Astrocyte of the spinal cord (primary cell): ENCODE results near the gene TPP1.
A peak's percentile ranks its signal among the peaks of the same experiment; 100 is the strongest.

Experiments
- DNase-seq: peaks from one replicate; pipeline ENCODE4 v3.0.0; 2011; ENCODE audit warnings: low read depth, low spot score
- H3K4me3 ChIP-seq: 2 replicates; pipeline ENCODE4 v1.5.1; 2011; ENCODE audit warnings: low read depth, mild to moderate bottlenecking, low read length, moderate library complexity
- in situ Hi-C: cut with HindIII; loops from 2 replicates; pipeline ENCODE4 v1.10.0; 2017; ENCODE audit warnings: low sequenced_read_pairs
- TF ChIP-seq, protein P1 (sequence below): IDR thresholded peaks from 2 replicates; pipeline ENCODE4 v1.5.1; 2012; ENCODE audit warnings: low read depth, mild to moderate bottlenecking, low read length, inconsistent platforms

TPP1 gene

DNA sequence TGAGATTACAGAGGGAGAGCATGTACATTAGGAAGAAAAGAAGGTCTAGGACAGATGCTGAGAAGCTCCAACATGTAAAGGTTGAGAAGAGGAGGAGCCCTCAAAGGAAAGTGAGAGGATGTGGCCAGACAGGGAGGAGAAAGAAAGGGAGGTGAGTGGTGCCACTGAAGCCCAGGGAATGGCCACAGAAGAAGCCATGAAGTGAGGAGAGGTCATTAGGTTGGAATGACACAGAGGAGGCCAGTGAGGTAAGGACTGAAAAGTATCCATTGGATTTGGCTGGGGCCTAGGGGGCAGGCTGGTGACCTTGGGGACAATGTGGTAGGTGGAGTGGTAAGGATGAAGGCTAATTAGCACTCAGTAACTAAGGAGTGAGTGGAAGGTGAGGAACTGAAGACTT is 39.4 kb upstream of the TPP1 start:
- H3K4me3 ChIP-seq: no peak overlapping the region
- in situ Hi-C loops: no loop called here
- DNase-seq: no peak
- TF ChIP-seq, protein P1, sequence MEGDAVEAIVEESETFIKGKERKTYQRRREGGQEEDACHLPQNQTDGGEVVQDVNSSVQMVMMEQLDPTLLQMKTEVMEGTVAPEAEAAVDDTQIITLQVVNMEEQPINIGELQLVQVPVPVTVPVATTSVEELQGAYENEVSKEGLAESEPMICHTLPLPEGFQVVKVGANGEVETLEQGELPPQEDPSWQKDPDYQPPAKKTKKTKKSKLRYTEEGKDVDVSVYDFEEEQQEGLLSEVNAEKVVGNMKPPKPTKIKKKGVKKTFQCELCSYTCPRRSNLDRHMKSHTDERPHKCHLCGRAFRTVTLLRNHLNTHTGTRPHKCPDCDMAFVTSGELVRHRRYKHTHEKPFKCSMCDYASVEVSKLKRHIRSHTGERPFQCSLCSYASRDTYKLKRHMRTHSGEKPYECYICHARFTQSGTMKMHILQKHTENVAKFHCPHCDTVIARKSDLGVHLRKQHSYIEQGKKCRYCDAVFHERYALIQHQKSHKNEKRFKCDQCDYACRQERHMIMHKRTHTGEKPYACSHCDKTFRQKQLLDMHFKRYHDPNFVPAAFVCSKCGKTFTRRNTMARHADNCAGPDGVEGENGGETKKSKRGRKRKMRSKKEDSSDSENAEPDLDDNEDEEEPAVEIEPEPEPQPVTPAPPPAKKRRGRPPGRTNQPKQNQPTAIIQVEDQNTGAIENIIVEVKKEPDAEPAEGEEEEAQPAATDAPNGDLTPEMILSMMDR: no peak

DNA sequence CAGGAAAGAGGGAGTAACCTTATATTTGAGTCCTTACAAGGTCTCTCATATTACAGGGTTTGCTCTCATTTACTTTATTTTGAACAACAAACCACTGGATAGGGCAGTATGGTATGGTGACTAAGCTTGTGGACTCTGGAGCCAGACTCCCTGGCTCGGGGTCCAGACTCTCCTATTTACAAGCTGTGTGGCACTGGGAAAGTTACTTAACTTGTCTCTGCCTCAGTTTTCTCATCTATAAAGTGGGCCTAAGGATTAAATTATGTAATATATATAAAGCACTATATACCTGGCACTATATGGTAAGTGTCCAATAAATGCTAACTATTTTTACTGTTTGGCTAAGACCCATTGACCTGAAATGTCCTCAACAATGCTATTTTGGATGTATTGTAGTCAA is 38.1 kb upstream of the TPP1 start:
- DNase-seq: peak; percentile 18
- H3K4me3 ChIP-seq: no peak overlapping the region
- in situ Hi-C loops: no loop called here
- TF ChIP-seq, protein P1: no peak

DNA sequence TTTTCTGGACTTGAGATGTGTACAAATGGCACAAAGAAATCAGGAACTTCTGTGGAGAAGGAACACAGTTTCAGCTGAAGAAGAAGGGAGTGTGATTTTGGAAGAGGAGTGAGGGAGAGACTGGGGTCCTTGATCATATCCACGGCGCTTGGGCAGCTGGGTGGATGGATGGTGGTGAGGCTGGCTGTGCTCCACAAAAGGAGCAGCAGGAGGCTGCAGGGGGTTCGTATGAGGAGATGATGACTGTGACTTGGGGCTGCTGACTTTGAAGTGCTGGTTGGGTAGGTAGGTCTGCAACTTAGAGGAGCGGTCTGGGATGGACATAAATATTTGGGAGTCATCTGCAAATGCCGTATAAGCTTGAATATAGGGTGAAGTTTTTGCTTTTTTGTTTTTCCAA is 37.7 kb upstream of the TPP1 start:
- in situ Hi-C loops: no loop called here
- no peak overlapping the region for H3K4me3 ChIP-seq
- DNase-seq: no peak
- TF ChIP-seq, protein P1: no peak

DNA sequence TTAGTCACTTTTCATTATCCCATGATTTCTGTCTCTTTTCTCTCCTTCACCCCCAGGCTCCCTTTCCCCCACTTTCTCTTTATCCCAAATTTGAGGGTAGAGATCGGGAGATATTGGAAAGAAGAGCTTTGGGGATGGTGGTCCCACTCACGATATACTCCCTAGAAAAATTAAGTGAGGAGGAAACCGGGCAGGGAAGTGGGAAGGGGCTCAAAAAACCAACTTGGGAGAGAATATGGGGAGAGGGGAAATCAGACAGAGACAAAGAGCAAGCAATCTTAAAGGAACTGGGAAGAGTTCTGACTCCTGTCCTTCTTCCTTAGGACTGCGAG is 37.3 kb upstream of the TPP1 start:
- H3K4me3 ChIP-seq: no peak overlapping the region
- in situ Hi-C loops: no loop called here
- DNase-seq: no peak
- TF ChIP-seq, protein P1: no peak

DNA sequence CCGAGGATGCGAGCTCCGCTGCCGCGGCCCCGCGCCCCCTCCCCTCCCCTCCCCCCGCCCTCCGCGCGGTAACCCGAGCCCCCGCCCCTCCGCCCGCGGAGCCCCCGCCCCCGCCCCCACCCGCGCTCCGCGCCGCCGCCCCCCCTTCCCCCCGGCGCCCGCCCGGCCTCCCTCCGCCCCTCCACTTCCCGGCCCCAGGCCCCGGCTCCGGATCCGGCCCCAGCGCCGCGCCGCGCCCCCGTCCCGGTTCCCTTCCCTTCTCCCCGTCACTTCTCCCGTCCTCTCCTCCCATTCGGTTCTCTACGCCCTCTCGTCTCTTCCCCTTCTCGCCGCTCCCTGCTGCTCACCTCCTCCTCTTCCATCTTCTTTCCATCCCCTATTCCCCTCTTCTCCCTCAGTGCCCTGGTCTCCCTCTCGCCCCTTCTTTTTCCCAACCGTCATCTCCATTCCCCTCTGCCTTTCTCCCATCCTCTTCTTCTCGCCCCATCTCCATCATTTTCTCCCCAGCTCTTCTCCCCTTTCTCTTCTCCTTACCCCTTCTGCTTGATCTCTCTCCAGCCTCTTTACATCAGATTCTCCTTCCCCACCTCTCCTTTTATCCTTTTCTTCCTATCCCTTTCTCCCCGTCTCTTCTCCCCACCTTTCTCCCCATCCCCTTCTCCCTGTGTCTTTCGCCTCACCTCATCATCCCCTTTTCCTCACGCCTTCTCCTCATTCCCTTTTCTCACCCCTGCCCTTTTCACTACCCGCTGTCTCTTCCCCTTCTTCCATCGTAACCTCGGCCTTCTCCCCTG is 36.8 kb upstream of the TPP1 start, which contains the start of gene DCHS1:
Gene DCHS1, minus strand, starts transcription at position 20 of the 794 bp plus-strand sequence. CDS start 14,196 bp downstream, outside the sequence.
- DNase-seq: no peak
- H3K4me3 ChIP-seq: peak within 1 kb of the TSS; percentile 52
- TF ChIP-seq, protein P1: no peak
- in situ Hi-C loops: no loop called here

DNA sequence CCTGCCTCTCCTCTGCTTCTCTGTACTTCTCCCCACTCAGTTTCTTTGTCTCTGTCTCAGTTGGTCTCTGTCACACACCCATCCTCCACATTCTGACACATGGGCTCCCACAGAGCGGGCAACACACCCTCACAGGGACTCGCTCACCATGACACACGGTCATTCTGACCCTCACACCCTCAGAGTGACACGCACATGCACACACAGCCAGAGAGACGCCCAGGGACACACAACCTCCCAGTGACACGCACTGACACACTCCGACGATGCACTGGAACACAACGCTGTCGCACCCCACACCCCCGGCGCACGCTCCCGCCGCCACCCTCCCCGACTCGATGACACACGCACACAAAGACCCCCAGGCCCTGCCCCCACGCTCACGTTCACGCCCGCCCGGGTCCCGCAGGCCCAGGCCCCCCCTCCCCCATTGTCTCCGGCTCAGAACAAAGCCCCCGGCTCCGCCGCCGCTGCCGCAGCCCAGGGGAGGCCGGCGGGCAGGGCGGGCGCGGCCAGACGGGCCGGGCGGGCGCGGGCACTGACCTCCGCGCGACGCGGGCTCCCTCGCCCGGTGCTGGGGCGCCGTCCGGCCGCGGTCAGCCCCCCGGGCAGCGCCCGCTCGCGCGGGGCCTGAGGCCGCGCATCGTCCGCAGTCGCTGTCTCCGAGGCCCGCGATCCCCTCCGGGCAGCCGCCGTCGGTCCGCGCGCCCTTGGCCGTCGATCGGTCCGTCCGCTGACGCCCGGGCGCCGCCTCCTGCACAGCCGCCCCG is 36.0 kb upstream of the TPP1 start:
- DNase-seq: no peak
- in situ Hi-C loops: no loop called here
- H3K4me3 ChIP-seq: peak overlapping the region; percentile 52
- TF ChIP-seq, protein P1: no peak
